ENCODE measurements around the gene ZNF385C.

- no peak for TF ChIP-seq EZH2 (IDR thresholded peaks at IDR 0.05; ENCODE audit: insufficient read depth, poor library complexity, severe bottlenecking)
- no peak for TF ChIP-seq EZH2phosphoT487 (IDR thresholded peaks at IDR 0.05; ENCODE audit: insufficient read depth, low read depth)
Observed at GRCh38 chr17:42018339-42018738, 79.9 kb downstream of the ZNF385C start.
